Left lobe of liver (tissue), 2 donors: ENCODE data around the gene CAMTA1. TPM values are rescaled to one million over a fixed set of nuclear protein-coding genes. Genes with fewer than 3 reads are reported as not detected.
A peak's percentile ranks its signal among the peaks of the same experiment; 100 is the strongest.

ENCODE experiments used
- ATAC-seq: fragments of 200-7000 bp; cut with Tn5 transposase; one replicate; pipeline ENCODE4 v1.9.1; 2020; ENCODE audit warnings: mild to moderate bottlenecking, moderate library complexity
- DNase-seq: peaks from one replicate; pipeline ENCODE4 v3.0.0-alpha.2; 2020; ENCODE audit warnings: low spot score
- total RNA-seq: library from RNA; stranded (reverse); gene quantifications from one replicate; pipeline ENCODE4 v1.2.1, GENCODE V29; 2021
- donor health status: DM: no; HTN: no; CAD: no; lungs with moderate emphysema.
- donor health status: DM: no; HTN: yes; CAD: no.

CAMTA1 gene
- total RNA-seq, 1 donor from 2014 or later, result 33.6 TPM

DNA sequence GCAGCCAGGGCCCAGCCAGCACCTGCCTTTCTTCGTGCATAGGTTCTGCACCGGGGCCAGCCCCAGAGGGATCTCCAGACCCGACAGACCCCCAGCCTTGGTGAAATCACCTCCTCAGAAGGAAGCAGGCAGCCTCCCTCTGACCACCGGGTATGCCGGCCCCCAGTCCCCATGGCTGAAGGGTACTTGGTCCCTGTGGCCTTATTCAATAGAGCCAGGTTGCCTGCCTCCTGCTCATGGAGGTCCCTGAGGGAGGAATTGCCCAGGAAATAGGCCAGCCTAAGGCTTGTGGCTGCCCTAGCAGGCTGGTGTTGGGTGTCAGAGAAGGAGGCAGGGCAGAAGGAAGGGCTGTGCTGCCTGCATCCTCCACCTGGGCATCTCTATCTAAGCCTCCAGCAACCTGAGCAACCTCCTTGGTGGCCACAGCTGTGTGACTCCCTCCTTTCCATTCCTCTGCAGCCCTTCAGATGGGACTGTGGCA is 647.7 kb downstream of the CAMTA1 start:
- no peak for ATAC-seq
- no peak for DNase-seq

DNA sequence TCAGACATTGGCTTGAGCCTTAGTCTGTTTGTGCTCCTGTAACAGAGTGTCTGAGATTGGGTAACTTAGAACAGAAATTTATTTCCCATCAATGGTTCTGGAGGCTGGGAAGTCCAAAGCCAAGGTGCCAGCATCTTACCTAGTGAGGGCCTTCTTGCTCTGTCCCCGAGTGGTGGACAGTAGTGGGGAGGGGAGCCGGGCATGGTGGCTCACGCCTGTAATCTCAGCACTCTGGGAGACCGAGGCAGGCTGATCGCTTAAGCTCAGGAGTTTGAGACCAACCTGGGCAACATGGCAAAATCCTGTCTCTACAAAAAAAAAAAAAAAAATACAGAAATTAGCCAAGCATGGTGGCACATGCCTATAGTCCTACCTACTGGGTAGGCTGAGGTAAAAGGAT is 649.3 kb downstream of the CAMTA1 start:
- DNase-seq (no peak), ATAC-seq (no peak)

DNA sequence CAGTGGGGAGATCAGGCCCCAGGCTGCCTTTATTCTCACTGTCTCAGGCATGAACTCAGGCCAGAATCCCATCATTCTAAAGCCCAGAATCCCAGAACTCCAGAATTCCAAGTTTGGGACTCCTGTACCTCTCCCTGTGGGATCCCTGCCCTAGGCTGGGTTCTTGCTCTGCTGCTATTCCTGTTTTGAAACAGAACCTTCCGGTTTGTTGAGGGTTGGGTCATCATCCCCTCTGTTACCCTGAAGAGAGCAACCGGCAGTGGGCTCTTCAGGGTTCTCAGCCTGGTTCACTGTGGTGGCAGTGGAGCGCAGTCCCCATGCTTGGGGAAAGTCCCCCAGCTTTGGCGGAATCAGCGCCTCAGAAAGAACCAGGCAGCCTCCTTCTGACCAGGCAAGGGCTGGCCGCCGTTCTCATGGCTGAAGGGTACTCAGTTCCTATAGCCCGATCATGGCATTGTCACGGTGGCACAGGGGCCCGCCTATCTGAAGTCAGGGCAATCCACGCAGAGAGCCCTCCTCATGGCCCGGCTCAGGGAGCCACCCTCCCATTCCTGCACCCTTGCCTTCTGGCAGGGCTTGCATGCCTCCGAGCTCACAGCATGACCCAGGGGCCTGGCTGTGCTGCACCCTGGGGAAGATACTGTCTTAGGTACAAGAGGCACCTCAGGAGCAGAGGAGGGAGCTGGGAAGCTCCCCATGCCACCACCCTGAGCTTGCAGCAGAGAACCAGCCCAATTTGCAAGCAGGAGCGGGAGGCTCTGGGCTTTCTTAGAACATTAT is 650.2 kb downstream of the CAMTA1 start:
- DNase-seq (no peak), ATAC-seq (no peak)

DNA sequence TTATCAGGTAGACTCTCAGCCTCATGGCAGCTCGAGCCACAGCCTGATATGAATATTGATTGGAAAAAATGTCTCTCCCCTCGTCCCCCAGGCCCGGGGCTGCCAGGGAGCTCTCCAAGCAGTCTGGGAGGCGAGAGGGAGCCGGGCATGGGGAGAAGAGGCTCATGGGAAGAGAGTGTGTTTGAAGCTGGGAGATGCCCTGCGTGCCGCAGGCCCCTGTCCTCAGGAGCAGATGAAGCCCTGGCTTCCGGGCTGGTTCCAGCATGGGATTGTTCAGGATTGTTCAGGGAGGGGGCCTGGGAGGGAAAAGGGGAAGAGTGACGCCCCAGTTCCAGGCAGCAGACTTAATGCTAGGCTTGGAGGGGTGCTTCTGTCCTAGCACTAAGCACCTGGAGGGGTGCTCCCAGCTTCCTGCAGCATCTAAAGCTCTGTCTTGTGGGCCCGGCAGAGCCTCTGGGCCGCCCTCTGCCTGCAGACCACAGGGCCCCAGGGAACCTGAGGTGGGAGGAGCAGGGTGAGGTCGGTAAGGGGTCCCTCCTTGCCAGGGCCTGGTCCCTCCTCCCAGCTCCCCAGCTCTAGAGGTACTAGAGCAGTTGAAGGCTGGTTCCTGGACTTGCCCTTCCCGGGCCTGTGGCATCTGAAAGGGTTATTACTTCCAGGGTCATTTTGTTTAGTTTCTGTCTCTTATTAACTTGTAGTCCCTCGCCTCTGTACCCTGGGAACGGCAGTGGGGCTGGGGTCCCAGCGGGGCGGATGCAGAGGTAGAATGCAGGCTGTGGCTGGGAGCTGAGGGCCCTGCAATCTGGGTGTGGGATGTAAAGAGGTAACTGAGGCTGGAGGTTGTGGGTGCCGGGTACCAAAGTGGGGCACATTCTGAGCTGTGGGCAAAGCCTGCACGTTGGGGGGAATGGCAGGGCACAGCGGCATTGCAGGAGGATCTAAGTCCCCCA is 651.1 kb downstream of the CAMTA1 start:
- DNase-seq, result no peak
- no peak for ATAC-seq

DNA sequence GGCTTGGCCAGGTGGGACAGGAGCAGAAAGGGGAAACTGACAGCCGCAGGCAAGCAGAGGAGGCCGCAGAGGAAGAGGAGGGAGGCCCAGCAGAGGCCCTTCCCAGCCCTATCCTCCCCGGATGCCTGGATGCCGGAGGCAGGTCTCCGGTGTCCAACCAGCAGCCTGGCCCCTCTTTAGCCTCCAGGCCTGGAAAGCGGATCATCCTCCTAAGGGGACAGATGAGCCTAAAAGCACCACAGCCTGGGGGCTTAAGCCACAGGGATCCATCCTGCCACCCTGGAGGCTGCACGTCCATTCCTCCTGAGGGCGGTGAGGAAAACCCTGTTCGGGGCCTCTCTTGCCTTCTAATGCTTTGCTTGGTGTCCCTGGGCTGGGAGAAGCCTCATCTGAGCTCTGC is 651.8 kb downstream of the CAMTA1 start:
- no peak for DNase-seq
- no peak for ATAC-seq

DNA sequence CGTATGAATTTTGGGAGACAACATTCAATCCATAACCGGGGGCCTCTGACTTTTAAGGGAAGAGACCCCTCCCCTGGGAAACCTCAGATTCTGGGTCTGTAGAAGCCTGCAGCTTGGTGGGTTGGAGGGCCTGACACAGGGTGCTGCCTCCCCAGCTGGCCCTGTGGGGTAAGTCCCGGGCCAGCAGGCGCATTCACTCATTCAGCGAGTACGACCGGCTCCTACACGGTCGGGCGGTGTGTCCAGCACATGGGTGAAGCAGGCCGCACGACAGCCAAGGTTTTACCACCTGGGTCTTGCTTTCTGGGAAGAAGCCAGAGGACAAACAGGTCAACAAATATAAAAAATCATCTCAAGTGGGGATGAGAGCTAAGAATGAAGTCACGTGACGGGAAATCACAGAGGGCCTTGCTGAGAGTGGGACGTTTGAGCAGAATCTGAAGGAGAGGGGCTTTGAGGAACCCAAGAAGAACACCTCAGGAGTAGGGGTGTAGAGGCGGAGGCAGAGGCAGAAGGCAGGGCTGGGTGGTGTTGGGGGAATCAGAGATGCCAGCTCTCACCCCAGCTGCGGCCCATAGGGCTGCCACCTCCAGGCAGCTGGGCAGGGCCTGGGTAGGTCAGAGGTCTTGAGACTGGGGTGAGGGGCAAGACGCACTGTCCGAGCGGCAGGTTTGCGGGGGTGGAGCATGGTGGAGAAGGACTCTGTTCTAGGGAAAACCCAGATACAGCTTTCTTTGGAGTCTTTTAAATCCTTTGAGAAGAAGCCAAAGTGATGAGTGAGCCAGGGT is 652.5 kb downstream of the CAMTA1 start:
- DNase-seq (no peak), ATAC-seq (no peak)

DNA sequence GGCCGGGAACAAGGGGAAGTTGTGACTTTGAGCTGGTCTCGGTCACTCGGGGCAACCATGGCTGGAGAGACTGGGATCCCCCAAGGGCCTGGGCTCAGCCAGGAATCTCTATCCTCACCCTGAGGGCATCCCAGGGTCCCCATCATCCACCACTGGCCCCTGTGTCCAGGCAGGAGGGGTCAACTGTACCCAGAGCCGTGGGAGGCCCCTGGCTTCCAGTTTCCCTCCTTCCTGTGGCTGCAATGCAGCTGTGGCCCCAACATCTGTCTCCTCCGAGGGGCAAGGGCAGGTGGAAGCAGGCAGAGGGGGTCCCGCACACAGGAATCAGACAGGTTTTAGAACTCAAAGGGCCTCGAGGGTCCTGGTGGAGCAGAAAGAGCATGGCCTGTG is 653.1 kb downstream of the CAMTA1 start:
- DNase-seq, result no peak
- no peak for ATAC-seq

DNA sequence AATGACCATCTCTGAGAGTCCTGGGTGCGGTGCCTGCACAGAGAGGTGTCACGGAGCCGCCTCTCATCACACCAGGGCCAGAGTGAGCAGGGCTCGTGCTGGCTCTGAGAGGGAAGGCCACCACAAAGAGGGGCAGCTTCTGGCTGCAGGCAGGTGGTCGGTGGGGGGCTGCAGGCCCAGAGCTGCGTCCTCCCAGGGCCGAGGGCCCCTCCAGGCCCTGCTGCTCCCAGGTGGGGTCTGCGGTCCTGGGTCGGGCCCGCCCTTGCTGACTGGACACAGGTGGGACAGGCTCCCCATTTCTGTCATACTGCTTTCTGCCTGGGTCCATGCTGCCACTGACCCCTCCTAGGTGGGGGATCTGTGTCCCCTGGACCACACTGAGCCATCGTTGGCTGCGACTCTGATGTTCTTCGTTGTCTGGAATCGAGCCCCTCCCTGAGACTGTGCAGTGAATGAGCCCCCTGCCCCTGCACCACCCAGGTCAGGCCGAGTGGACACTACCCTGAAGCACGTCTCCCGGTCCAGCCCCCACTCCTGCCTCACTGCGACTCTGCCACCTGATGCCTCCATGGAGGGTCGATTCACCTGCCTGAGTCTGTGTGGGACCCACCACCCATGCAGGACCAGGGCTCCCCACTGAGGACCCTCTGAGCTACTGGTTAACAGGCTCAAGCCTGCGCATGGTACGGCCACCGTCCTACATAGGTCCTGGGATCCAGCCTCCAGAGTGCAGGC is 653.8 kb downstream of the CAMTA1 start:
- ATAC-seq (no peak), DNase-seq (no peak)

DNA sequence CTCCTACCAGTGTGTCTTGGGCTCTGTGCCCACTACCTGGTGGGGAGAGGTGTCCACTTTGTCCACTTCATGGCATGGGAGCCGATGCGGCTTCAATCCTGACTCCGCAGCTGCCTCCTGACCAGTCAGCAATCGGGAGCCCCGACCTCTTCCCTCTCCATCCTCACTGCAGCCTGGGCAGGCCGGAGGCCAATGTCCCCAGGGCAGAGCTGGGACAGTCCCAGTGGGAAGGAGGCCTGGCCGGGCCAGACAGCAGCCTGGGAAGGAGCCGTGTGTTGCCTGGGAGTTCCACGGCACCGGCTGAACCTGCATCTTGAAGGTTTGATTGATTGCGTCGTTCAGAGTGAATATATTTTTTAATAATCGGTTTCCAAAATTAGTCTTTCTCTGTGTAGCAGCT is 654.9 kb downstream of the CAMTA1 start:
- no peak for ATAC-seq
- DNase-seq, result no peak

DNA sequence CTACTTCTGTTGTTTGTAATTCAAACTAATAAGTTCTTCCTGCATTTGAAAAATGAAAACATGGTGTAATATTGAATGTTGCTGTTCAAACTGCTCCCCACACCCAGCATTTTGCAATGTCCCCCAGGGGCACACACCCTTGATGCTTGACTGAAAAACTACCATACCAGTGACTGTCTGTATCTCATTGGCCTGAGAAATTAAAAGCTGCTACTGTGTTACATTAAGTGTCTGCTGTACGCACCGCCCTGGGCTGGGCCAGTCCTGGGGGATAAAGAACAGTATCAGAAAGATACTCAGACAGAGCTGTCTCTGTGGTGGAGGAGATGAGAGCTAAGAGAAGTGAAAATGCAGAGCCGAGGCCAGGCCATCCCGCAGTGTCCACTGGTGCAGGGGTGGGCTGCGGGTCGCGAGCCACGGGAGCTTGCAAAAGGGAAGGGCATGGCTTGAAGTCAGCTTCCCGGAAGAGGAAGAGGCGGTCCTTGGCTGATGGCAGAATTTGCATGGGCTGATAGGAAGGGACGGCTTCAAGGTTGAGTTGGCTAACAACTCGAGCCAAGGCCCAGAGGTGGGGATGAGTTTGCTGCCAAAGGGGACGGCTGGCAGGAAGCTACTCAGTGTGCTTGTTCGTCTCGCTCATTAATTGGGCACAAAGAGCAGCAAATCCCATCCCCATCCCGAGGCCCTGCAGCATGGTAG is 656.0 kb downstream of the CAMTA1 start:
- DNase-seq, result no peak
- no peak for ATAC-seq

DNA sequence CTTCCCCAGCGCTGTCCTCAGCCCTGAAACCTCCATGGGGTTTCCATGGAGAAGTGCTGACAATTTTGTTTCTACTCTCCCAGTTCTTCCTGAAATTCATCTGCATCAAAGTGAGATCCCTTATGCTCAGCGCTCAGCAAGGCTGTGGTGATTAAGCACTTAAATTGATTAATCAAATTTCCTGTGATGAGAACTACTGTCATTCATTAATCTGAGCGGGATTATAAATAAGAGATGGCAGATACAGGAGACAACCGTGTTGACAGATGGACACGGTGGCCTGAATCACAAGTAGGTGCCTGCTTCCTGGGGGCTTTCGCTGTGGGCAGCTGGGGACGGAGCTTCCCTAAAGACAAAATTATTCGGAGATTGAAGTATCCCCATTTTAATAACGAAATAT is 656.8 kb downstream of the CAMTA1 start:
- DNase-seq, result no peak
- no peak for ATAC-seq

DNA sequence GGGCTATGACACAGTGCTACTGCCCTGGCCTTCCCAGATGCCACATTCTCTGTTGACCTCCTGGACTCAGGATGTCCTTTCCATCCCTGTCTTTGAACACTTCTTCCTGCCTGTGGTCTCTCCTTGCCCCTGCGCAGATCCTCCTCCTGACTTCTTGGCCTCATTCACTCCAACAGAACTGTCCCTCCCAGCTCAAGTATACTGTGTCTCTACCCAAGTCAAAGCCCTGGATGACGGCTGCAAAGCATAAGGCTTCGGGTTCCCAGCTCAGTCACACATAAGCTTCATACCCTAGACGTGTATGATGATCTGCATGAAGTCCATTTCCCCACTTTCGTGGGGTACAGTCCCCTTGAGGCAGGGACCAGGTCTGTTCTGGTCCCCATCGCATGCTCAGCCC is 657.7 kb downstream of the CAMTA1 start:
- DNase-seq (no peak), ATAC-seq (no peak)

DNA sequence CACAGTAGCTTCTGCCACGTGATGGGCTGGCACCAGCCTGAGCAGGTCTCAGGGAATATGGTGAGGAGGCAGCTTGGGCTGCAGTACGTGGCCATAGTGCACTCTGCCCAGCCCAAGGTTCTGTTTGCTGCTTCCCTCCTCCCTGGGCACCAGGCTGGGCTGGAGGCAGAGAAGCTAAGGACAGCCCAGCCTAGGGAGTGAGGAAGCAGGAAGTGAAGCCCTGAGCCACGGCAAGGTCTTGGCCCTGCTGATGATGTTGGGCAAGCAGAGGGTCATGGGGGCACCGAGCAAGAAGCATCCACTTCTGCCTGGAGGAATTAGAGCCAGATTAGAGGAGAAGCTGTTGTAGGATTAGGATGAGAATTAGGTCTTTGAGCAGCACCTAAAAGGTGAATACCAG is 659.1 kb downstream of the CAMTA1 start:
- DNase-seq (no peak), ATAC-seq (no peak)

DNA sequence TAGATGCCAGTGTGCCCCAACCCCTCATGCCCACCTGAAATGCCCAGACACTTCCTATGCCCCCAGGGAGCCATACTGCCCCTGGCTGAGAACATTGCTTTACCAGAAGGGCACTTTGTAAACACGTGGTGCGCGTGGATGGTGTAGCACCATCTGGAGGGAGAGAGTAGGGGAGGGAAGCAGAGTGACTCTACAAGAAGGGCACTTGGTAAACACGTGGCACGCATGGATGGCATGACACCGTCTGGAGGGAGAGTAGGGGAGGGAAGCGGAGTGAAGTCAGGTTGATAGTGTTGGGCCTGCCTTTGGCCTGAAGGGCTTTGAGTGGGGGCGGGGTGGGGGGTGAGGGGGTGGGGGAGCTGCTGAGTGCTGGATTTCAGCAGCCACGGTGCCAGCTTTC is 661.8 kb downstream of the CAMTA1 start:
- no peak for DNase-seq
- ATAC-seq, result no peak

DNA sequence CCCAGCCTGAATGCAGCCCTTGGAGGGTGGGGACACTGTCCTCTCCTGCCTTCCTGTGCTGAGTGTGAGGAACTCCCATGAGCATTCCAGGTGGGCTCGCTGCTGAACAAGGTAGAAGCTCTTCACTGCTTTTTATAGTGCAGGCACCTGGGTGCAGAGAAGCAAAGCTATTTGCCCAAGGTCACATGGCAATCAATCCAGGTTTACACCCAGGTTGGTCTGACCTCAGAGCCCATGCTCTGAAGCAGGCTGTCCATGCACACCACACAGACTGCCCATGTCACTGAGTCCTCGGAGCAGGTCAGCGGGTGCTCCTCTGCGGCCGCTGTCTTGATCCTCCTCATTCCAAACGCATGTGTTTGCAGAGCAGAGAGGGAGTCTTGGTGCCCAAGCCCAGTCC is 662.5 kb downstream of the CAMTA1 start:
- ATAC-seq (peak; percentile 33), DNase-seq (no peak)

DNA sequence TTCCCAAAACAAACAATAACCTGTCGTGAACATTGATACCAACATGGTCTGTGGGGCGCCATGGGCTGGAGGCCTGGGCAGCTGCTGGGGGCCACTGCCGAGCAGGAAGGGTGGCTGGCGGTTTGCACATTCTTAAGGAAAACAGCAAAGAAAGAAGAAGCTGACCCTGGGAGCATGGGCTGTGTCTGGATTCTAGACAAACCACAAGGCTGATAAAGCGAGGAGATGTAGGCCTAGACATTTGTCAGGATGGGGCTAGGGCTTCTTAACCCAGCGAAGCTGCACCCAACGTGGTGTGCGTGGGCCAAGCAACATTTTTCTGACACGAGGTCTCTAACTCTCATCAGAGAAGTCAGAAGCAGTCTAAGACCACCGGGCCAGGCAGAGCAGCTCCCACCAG is 663.7 kb downstream of the CAMTA1 start:
- DNase-seq, result no peak
- ATAC-seq, result no peak

DNA sequence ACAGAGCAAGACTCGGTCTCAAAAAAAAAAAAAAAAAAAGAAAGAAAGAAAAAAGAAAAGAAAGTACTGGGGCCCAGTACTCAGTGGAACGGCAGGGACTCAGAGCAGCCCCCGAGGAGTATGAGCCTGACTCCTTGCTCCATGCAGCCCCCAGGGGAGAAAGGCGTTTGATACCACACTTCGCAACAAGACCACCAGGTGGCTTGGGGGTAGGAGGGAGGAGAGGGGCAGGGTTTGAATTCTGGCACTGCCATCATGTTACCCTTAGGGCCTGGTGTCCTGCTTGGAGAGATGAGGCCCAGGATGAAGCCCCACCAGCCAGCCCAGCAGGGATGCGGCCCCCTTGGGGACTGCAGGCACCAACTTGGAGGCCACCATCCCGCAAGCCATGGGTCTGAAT is 664.5 kb downstream of the CAMTA1 start:
- no peak for DNase-seq
- ATAC-seq, result no peak

DNA sequence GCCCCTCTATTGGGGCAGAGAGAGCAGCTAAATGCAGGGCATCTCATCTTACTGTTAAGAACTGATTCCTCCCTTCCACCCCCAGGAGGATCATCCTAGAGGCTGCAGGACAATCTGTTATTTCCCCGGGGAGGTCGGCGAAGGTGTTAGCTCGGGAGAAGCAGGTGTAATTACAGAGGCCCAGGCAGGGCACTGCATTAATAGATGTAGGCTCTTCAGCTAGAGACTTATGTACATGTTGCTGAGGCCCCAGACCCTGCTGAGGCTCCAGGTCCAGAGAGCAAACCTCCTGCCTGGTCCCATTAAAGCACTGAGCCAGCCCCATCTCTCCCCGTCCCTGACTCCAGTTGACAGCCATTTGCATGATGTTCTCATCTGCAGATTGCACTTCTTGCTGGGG is 665.6 kb downstream of the CAMTA1 start:
- DNase-seq, result no peak
- no peak for ATAC-seq

DNA sequence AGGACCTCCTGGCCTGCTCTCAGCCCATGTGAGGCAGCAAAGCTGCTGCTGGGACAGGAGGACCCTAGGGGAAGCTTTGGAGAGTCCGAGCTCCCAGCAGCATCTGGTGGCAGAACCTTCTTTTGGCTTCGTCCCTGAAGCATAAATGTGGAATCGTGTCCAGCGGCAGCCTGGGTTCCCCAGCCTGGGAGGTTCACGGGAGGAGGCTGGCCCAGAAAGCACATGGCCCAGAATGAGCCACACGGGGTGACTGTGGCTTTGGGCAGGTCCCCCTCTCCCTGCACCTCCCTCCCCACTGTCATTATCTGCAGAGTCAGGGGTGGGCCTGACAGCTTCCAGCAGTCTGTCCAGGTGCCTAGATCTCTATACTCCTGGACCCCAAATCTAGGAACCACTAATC is 667.8 kb downstream of the CAMTA1 start:
- DNase-seq (no peak), ATAC-seq (no peak)
